HEK293 (cell line): Measurements from ENCODE around the gene RAET1L.

Experiments used
- INSM2 ChIP-seq: fragments of 450-650 bp; formaldehyde crosslinking; IDR thresholded peaks from 2 replicates; pipeline ENCODE4 v1.5.1; 2016; ENCODE audit warnings: missing biosample characterization, missing genetic modification characterization
- MZF1 ChIP-seq: fragments of 450-650 bp; formaldehyde crosslinking; IDR thresholded peaks from 2 replicates; pipeline ENCODE4 v1.5.1; 2017; ENCODE audit warnings: missing biosample characterization, missing genetic modification characterization, borderline replicate concordance
- PRDM10 ChIP-seq: fragments of 450-650 bp; formaldehyde crosslinking; IDR thresholded peaks from 2 replicates; pipeline ENCODE4 v1.5.1; 2016; ENCODE audit warnings: missing biosample characterization, missing genetic modification characterization
- TSHZ1 ChIP-seq: fragments of 450-650 bp; formaldehyde crosslinking; IDR thresholded peaks from 2 replicates; pipeline ENCODE4 v1.5.1; 2016; ENCODE audit warnings: missing biosample characterization, missing genetic modification characterization, borderline replicate concordance
- ZBTB10 ChIP-seq: fragments of 450-650 bp; formaldehyde crosslinking; IDR thresholded peaks from 2 replicates; pipeline ENCODE4 v1.5.1; 2016; ENCODE audit warnings: missing biosample characterization, missing genetic modification characterization
- ZNF10 ChIP-seq: fragments of 450-650 bp; formaldehyde crosslinking; IDR thresholded peaks from 2 replicates; pipeline ENCODE4 v1.5.1; 2017; ENCODE audit warnings: missing biosample characterization, missing genetic modification characterization
- ZNF138 ChIP-seq: fragments of 450-650 bp; formaldehyde crosslinking; IDR thresholded peaks from 2 replicates; pipeline ENCODE4 v1.5.1; 2016; ENCODE audit warnings: missing biosample characterization, missing genetic modification characterization, borderline replicate concordance
- ZNF184 ChIP-seq: fragments of 450-650 bp; IDR thresholded peaks from 2 replicates; pipeline ENCODE4 v1.5.1; 2018; ENCODE audit warnings: missing biosample characterization, mild to moderate bottlenecking, missing genetic modification characterization
- ZNF211 ChIP-seq: fragments of 450-650 bp; formaldehyde crosslinking; IDR thresholded peaks from 2 replicates; pipeline ENCODE4 v1.5.1; 2016; ENCODE audit warnings: low read depth, missing biosample characterization, missing genetic modification characterization
- ZNF280C ChIP-seq: fragments of 450-650 bp; formaldehyde crosslinking; IDR thresholded peaks from 2 replicates; pipeline ENCODE4 v1.5.1; 2016; ENCODE audit warnings: missing biosample characterization, missing genetic modification characterization
- ZNF311 ChIP-seq: fragments of 450-650 bp; formaldehyde crosslinking; IDR thresholded peaks from 2 replicates; pipeline ENCODE4 v1.5.1; 2017; ENCODE audit warnings: missing biosample characterization, missing genetic modification characterization, borderline replicate concordance
- ZNF394 ChIP-seq: fragments of 450-650 bp; formaldehyde crosslinking; IDR thresholded peaks from 2 replicates; pipeline ENCODE4 v1.5.1; 2016; ENCODE audit warnings: missing biosample characterization, missing genetic modification characterization, mild to moderate bottlenecking, moderate library complexity, borderline replicate concordance
- ZNF48 ChIP-seq: fragments of 450-650 bp; formaldehyde crosslinking; IDR thresholded peaks from 2 replicates; pipeline ENCODE4 v1.5.1; 2016; ENCODE audit warnings: missing biosample characterization, missing genetic modification characterization
- ZNF514 ChIP-seq: fragments of 450-650 bp; formaldehyde crosslinking; IDR thresholded peaks from 2 replicates; pipeline ENCODE4 v1.5.1; 2016; ENCODE audit warnings: missing biosample characterization, missing genetic modification characterization
- ZNF558 ChIP-seq: fragments of 450-650 bp; formaldehyde crosslinking; IDR thresholded peaks from 2 replicates; pipeline ENCODE4 v1.5.1; 2016; ENCODE audit warnings: missing biosample characterization, missing genetic modification characterization
- ZNF561 ChIP-seq: fragments of 450-650 bp; IDR thresholded peaks from 2 replicates; pipeline ENCODE4 v1.5.1; 2018; ENCODE audit warnings: missing biosample characterization, missing genetic modification characterization, borderline replicate concordance
- ZNF585B ChIP-seq: fragments of 450-650 bp; formaldehyde crosslinking; IDR thresholded peaks from 2 replicates; pipeline ENCODE4 v1.5.1; 2016; ENCODE audit warnings: missing biosample characterization, missing genetic modification characterization
- ZNF624 ChIP-seq: fragments of 450-650 bp; formaldehyde crosslinking; IDR thresholded peaks from 2 replicates; pipeline ENCODE4 v1.5.1; 2017; ENCODE audit warnings: missing biosample characterization, missing genetic modification characterization
- ZNF639 ChIP-seq: fragments of 450-650 bp; formaldehyde crosslinking; IDR thresholded peaks from 2 replicates; pipeline ENCODE4 v1.5.1; 2016; ENCODE audit warnings: missing biosample characterization, missing genetic modification characterization
- ZNF654 ChIP-seq: fragments of 450-650 bp; formaldehyde crosslinking; IDR thresholded peaks from 2 replicates; pipeline ENCODE4 v1.5.1; 2016; ENCODE audit warnings: low read depth, missing biosample characterization, missing genetic modification characterization
- ZNF677 ChIP-seq: fragments of 450-650 bp; IDR thresholded peaks from 2 replicates; pipeline ENCODE4 v1.5.0; 2018; ENCODE audit warnings: missing biosample characterization, mild to moderate bottlenecking, missing genetic modification characterization, moderate library complexity
- ZNF777 ChIP-seq: fragments of 450-650 bp; formaldehyde crosslinking; IDR thresholded peaks from 2 replicates; pipeline ENCODE4 v1.5.1; 2017; ENCODE audit warnings: missing biosample characterization, missing genetic modification characterization, borderline replicate concordance
- ZSCAN23 ChIP-seq: fragments of 450-650 bp; formaldehyde crosslinking; IDR thresholded peaks from 2 replicates; pipeline ENCODE4 v1.5.1; 2016; ENCODE audit warnings: missing biosample characterization, missing genetic modification characterization

The RAET1L gene

GRCh38 chr6:149990661-149991471 lies 34.5 kb downstream of the RAET1L start (continued):
- TF ChIP-seq TSHZ1, result no peak
- TF ChIP-seq ZNF585B (tag by site-specific recombination), result no peak
- peak; percentile 50; the same call in 1 of the 2 replicates for TF ChIP-seq ZNF561 (tag by site-specific recombination)
- no peak for TF ChIP-seq ZNF394
- TF ChIP-seq ZNF280C (tag by site-specific recombination), result no peak
- no peak for TF ChIP-seq INSM2
- TF ChIP-seq ZNF777 (tag by site-specific recombination), result peak; percentile 50; the same call in 1 of the 2 replicates
- TF ChIP-seq ZNF654 (tag by site-specific recombination), result no peak
- TF ChIP-seq ZNF184 (tag by site-specific recombination), result no peak
- TF ChIP-seq ZNF138 (tag by site-specific recombination), result no peak
- TF ChIP-seq ZNF211 (tag by site-specific recombination), result no peak
- no peak for TF ChIP-seq ZNF558
- TF ChIP-seq MZF1 (tag by site-specific recombination), result no peak
- TF ChIP-seq PRDM10, result peak; percentile 61
- no peak for TF ChIP-seq ZNF624 (tag by site-specific recombination)
- TF ChIP-seq ZNF514, result no peak
- TF ChIP-seq ZNF311 (tag by site-specific recombination), result no peak
- TF ChIP-seq ZNF10 (tag by site-specific recombination), result peak; percentile 86
- TF ChIP-seq ZNF677 (tag by site-specific recombination), result no peak
- TF ChIP-seq ZBTB10, result no peak
- no peak for TF ChIP-seq ZNF639
- TF ChIP-seq ZNF48 (tag by site-specific recombination), result no peak
- no peak for TF ChIP-seq ZSCAN23 (tag by site-specific recombination)
